Common myeloid progenitor, CD34-positive (primary cell): ENCODE results near the gene ST8SIA6.

Source experiments
- CTCF ChIA-PET: fragments of 350-600 bp; sonication (Branson Sonifier 250); formaldehyde crosslinking; loops from one replicate; lab custom pipeline; 2021; ENCODE audit warnings: antibody characterized with exemption; lab: Charles Lee
- POLR2A ChIA-PET: fragments of 350-600 bp; sonication (Branson Sonifier 250); formaldehyde crosslinking; loops from one replicate; lab custom pipeline; 2021; ENCODE audit warnings: antibody characterized with exemption; lab: Charles Lee
- DNase-seq, 3 donors: peaks; one replicate each; pipeline versions ENCODE4 v3.0.0 to v3.0.0-alpha.2; 2013
- H3K27ac ChIP-seq, 2 experiments: 1 replicate in 1 of 2; 2 replicates in 1 of 2; pipeline ENCODE4 v1.7.0; 2013; ENCODE audit warnings: inconsistent platforms in 2 of 2, low read length in 2 of 2, mild to moderate bottlenecking in 2 of 2, low read depth in 1 of 2, moderate library complexity in 1 of 2; ENCODE audit not compliant: severe bottlenecking in 2 of 2, insufficient read depth in 1 of 2, poor library complexity in 1 of 2
- H3K27me3 ChIP-seq, 5 experiments: replicated peaks in 2 of 5; 1 replicate in 3 of 5; 2 replicates in 2 of 5; pipeline versions ENCODE4 v1.6.1 to v1.7.0; 2013; ENCODE audit warnings: low read length in 4 of 5, mild to moderate bottlenecking in 2 of 5, moderate library complexity in 2 of 5, inconsistent platforms in 1 of 5; ENCODE audit not compliant: insufficient read depth in 5 of 5, control insufficient read depth in 4 of 5
- H3K36me3 ChIP-seq, 4 experiments: 1 replicate in 2 of 4; 2 replicates in 2 of 4; pipeline versions ENCODE4 v1.6.1 to v1.7.0; 2013; ENCODE audit warnings: low read length in 3 of 4, control low read depth in 1 of 4, mild to moderate bottlenecking in 1 of 4; ENCODE audit not compliant: control insufficient read depth in 4 of 4, insufficient read depth in 4 of 4
- H3K4me1 ChIP-seq, 4 experiments: 1 replicate in 3 of 4; 2 replicates in 1 of 4; pipeline versions ENCODE4 v1.6.1 to v1.7.1; 2013; ENCODE audit warnings: low read length in 3 of 4, mild to moderate bottlenecking in 3 of 4, control low read depth in 1 of 4, inconsistent platforms in 1 of 4, moderate library complexity in 1 of 4; ENCODE audit not compliant: control insufficient read depth in 4 of 4, insufficient read depth in 4 of 4; ENCODE audit errors: control extremely low read depth in 1 of 4
- H3K4me3 ChIP-seq, 7 experiments: 1 replicate in 4 of 7; 2 replicates in 3 of 7; pipeline versions ENCODE4 v1.5.1 to v1.7.0; 2013; ENCODE audit warnings: mild to moderate bottlenecking in 7 of 7, low read length in 6 of 7, moderate library complexity in 6 of 7, inconsistent platforms in 2 of 7, low read depth in 2 of 7, control low read depth in 1 of 7; ENCODE audit not compliant: insufficient read depth in 4 of 7, control insufficient read depth in 1 of 7; ENCODE audit errors: extremely low read depth in 1 of 7
- H3K9me3 ChIP-seq, 5 experiments: 1 replicate in 4 of 5; 2 replicates in 1 of 5; pipeline versions ENCODE4 v1.6.1 to v1.7.1; 2013; ENCODE audit warnings: low read length in 4 of 5, mild to moderate bottlenecking in 2 of 5, inconsistent platforms in 1 of 5, low read depth in 1 of 5, moderate library complexity in 1 of 5; ENCODE audit not compliant: control insufficient read depth in 4 of 5, insufficient read depth in 2 of 5; ENCODE audit errors: control extremely low read depth in 1 of 5
- WGBS: methylation state at CpG from one replicate; pipeline ENCODE4 v1.1.5; 2013; ENCODE audit not compliant: insufficient coverage; 5-methylcytosine and 5-hydroxymethylcytosine counted together

Gene ST8SIA6

DNA sequence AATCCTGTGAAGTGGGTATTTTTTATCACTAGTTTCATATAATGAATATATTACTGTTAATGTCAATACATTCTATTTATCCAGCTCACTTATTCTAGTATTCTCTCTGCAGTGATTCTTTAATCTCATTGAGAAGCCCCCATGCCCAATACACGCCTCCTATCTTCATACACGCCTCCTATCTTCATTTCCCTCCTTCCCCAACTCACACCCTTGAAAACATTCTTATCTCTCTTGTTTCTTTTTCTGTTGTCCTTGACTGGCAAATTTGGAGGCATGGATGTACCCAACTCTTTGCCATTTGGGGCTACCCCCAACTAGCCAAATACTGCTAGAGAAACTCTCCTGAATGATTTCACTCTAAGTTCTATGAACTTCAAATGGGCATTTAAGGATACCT, 40.5 kb downstream of the ST8SIA6 start:
- Histone ChIP-seq H3K36me3 (peaks cover 0 to 13% (median 4%) of the 10 kb centered on the region in 4 experiments), H3K9me3 (peaks cover 0 to 6% (median 0%) of the 10 kb centered on the region in 5 experiments), H3K27me3 (no peaks in the 10 kb centered on the region), H3K4me1 (peaks cover 0 to 35% (median 10%) of the 10 kb centered on the region in 4 experiments), H3K4me3 (no peak overlapping the region), H3K27ac (peak overlapping the region in 1 of 2 experiments; percentile 6)
- DNase-seq, result no peak
- POLR2A ChIA-PET, result no interaction called here
- 75% methylated on average over 2 of the region's 2 CpGs for WGBS
- CTCF ChIA-PET, result interaction anchor here (2.2 to 7.7 kb wide), 2 partner anchors 17 to 24 kb away, joined by 5 to 79 read pairs; no protein-coding TSS in a partner anchor

DNA sequence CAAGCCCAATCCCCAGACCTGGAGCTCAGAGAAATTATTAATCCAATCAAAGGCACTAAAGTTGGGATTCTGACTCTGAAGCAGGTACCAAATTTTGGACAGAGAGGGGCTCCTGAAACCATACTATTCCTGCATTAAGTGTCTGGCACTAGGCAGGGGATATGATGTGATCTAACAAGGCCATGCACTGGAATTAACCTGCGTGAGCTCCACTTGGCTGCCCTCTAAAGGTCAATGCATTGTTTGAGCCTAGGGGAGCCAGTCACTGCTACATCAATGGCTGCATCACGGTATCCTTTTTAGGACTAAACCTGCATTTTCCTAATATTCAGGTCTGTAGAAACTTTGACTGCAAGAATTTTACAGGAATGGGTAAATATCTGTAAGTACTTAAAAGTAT, 42.1 kb downstream of the ST8SIA6 start:
- Histone ChIP-seq H3K36me3 (peaks cover 0 to 4% (median 2%) of the 10 kb centered on the region in 4 experiments), H3K4me3 (no peak overlapping the region), H3K9me3 (peaks cover 0 to 3% (median 0%) of the 10 kb centered on the region in 5 experiments), H3K27me3 (no peaks in the 10 kb centered on the region), H3K4me1 (peaks cover 0 to 34% (median 11%) of the 10 kb centered on the region in 4 experiments), H3K27ac (no peak overlapping the region)
- ChIA-PET CTCF (interaction anchor here (0.5 to 7.7 kb wide), 9 partner anchors 9 to 187 kb away, joined by 3 to 79 read pairs (median 5); no protein-coding TSS in a partner anchor), POLR2A (interaction anchor here (2.1 kb wide), 1 partner anchor 14 kb away, joined by 9 read pairs; no protein-coding TSS in a partner anchor)
- WGBS, result 82% methylated on average over 1 of the region's 2 CpGs
- no peak for DNase-seq

DNA sequence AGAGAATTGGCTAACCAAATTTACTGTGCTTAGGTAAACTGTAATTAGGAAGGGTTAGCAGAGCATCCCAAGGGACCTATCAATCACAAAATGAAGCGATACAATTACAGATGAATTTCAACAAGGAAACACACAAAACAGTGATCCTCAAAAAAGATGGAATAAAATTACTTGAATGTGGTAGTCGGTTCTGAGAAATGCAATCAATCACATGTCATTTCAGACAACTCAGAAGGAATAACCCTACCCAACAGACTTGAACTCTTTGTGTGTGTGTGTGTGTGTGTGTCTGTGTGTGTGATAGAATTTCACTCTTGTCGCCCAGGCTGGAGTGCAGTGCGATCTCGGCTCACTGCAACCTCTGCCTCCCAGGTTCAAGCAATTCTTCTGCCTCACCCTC, 43.5 kb downstream of the ST8SIA6 start:
- H3K27me3 ChIP-seq, result no peaks in the 10 kb centered on the region
- no peak overlapping the region for H3K27ac ChIP-seq
- no peak overlapping the region for H3K4me3 ChIP-seq
- peaks cover 0 to 2% (median 0%) of the 10 kb centered on the region in 4 experiments for H3K36me3 ChIP-seq
- DNase-seq, result no peak
- no CpG with 5 or more reads among the region's 5 CpGs for WGBS
- no peaks in the 10 kb centered on the region for H3K9me3 ChIP-seq
- CTCF ChIA-PET, result interaction anchor here (0.7 to 7.7 kb wide), 5 partner anchors 10 to 198 kb away, joined by 3 to 79 read pairs (median 4); no protein-coding TSS in a partner anchor
- POLR2A ChIA-PET, result no interaction called here
- H3K4me1 ChIP-seq, result peaks cover 0 to 44% (median 20%) of the 10 kb centered on the region in 4 experiments

DNA sequence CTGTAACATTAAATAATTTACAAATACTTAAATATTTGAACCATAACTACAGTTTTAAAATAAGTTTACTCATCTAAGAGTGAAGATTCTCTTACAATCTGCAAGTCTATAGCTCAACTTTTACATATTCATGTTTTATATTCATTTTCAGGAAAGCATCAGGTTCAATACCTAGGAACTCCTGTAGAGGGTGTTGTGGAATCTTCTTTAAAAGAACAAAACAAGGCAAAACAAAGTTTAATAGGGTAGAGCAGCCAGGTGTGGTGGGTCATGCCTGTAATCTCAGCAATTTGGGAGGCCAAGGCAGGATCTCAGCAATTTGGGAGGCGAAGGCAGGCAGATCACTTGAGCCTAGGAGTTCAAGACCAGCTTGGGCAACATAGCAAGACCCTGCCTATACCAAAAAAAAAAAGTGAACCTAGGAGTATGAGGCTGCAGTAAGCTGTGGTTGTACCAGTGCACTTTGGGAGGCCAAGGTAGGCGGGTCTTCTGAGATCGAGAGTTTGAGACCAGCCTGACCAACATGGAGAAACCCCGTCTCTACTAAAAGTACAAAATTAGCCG, 45.1 kb downstream of the ST8SIA6 start:
- Histone ChIP-seq H3K4me3 (no peak overlapping the region), H3K27ac (no peak overlapping the region), H3K9me3 (no peaks in the 10 kb centered on the region), H3K36me3 (peaks cover 0 to 7% (median 2%) of the 10 kb centered on the region in 4 experiments), H3K27me3 (no peaks in the 10 kb centered on the region), H3K4me1 (peaks cover 0 to 37% (median 18%) of the 10 kb centered on the region in 4 experiments)
- CTCF ChIA-PET, result interaction anchor here (0.7 to 7.7 kb wide), 23 partner anchors 9 to 268 kb away, joined by 3 to 79 read pairs (median 4); partner anchors contain the start of gene ST8SIA6
- 100% methylated on average over 5 of the region's 5 CpGs for WGBS
- peak in 2 of 3 donors; percentile 53 to 56 for DNase-seq
- POLR2A ChIA-PET, result interaction anchor here (0.7 to 1.7 kb wide), 2 partner anchors 20 to 38 kb away, joined by 4 to 7 read pairs; no protein-coding TSS in a partner anchor

DNA sequence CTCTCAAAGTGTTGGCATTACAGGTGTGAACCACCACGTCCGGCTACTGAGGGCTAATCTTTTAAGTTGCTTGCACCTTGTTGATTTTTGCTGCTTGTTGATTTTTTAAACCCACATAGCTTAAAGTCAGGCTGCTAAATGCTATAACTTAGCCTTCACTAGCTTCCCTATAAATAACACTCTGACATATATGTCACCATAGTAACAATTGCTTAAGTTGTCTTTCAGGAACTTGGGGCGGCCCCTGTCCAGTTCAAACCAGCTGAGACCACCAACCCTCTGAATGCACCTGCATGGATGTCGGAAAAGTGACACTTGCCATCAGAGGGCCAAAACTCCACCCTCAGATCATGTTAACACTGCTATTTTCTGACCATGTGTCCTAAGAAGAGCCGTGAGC, 47.3 kb downstream of the ST8SIA6 start:
- H3K4me1 ChIP-seq, result peaks cover 0 to 32% (median 18%) of the 10 kb centered on the region in 4 experiments
- CTCF ChIA-PET, result interaction anchor here (1.0 to 7.7 kb wide), 8 partner anchors 10 to 194 kb away, joined by 3 to 79 read pairs (median 4); partner anchors contain the start of gene ST8SIA6
- DNase-seq, result peak in 2 of 3 donors; percentile 69 to 83
- H3K27me3 ChIP-seq, result no peaks in the 10 kb centered on the region
- no peak overlapping the region for H3K27ac ChIP-seq
- POLR2A ChIA-PET, result interaction anchor here (0.6 kb wide), 1 partner anchor 34 kb away, joined by 3 read pairs; no protein-coding TSS in a partner anchor
- no peaks in the 10 kb centered on the region for H3K9me3 ChIP-seq
- peaks cover 0 to 13% (median 8%) of the 10 kb centered on the region in 4 experiments for H3K36me3 ChIP-seq
- 65% methylated on average over 2 of the region's 5 CpGs for WGBS
- no peak overlapping the region for H3K4me3 ChIP-seq

DNA sequence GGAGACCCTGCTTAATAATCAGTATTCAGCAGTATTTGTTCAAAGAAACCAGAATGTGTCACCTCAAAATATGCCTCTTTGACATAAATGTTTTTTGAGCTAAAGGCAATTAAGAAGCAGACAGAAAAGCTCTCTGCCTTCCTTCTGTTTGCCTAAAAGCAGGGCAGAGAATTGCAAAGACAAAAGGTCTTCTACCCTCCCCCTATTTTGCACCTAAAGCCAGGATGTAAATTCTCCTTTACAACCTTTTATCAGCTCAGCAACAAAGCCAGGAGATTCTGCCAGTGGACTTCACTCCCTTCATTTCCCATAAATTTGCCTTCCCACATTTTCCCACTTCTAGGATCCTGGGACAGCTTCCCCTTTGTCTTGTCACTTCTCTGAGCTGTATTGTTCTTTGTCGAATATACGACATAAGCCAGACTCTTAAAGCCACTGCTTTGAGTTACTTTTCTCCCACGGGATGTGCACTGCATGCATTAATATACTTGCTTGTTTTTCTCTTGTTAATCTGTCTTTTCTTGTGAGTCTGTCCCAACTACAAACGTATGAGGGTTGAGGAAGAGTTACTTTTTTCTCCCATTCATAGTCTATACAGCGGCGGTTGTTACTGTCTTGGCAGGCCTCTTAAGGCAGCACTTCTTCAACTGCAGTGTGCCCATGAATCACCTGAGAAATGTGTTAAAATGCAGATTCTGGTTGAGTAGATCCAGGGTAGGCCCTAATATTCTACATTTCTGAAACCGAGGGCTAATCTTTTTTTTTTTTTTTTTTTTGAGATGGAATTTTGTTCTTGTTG, 48.2 kb downstream of the ST8SIA6 start:
- CTCF ChIA-PET, result interaction anchor here (0.8 to 7.7 kb wide), 9 partner anchors 10 to 182 kb away, joined by 3 to 79 read pairs (median 3); partner anchors contain the start of gene ST8SIA6
- POLR2A ChIA-PET, result interaction anchor here (0.6 to 0.7 kb wide), 2 partner anchors 33 to 63 kb away, joined by 3 read pairs; no protein-coding TSS in a partner anchor
- Histone ChIP-seq H3K27ac (peak overlapping the region in 1 of 2 experiments; percentile 35), H3K4me1 (peaks cover 0 to 29% (median 16%) of the 10 kb centered on the region in 4 experiments), H3K9me3 (no peaks in the 10 kb centered on the region), H3K27me3 (no peaks in the 10 kb centered on the region), H3K4me3 (no peak overlapping the region), H3K36me3 (peaks cover 0 to 13% (median 8%) of the 10 kb centered on the region in 4 experiments)
- DNase-seq, result no peak
- 100% methylated on average over 1 of the region's 7 CpGs for WGBS
